ENCODE results near the gene C19orf44.

- TF ChIP-seq POLR2A (IDR thresholded peaks at IDR 0.05) (no peak), POLR2AphosphoS5 (IDR thresholded peaks at IDR 0.05) (peak in 1 of 3 donors; percentile 56), CTCF (IDR thresholded peaks at IDR 0.05) (no peak)
Observed at GRCh38 chr19:16509141-16510061, 13.2 kb downstream of the C19orf44 start.

All from breast epithelium (tissue), 3 donors.